Measurements from ENCODE around the gene ATPAF1.

The ATPAF1 gene

DNA sequence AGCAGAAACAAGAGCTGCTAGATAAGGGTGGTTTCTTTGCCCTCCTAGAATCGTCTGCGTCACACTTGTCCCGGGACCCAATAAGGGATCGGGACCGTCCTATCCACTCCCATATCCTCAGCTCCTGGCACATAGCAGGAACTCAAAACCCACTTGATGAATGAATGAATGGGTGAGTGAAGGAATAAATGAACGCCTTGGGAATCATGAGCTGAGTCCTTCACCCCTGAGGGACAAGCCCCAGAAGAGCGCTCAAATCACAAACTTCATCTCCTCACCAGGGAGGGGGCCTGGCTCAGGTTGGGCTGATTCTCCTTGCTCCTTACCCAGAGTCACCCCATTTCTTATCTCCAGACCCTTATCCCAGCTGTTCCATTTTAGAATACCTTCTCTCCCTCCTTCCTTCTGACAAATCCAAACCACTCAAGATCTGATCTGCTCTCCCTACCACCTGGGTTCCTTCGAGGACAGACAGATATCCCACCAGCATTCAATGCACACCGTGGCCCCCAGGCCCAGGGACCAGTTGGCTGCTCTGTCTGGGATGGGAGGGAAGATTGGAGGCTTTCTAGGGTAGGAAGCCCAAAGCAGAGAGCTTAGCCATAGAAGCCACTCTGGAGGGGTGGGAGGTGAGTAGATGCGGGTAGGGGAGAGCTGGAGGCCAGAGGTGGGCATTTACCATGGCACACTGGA is 50.9 kb downstream of the ATPAF1 start:
- Mint-ChIP-seq H3K4me1 (peaks cover 77% of the 10 kb centered on the region), H3K27ac (peak overlapping the region; percentile 86), H3K4me3 (peak overlapping the region; percentile 88), H3K36me3 (peaks cover 16% of the 10 kb centered on the region), H3K9me3 (no peaks in the 10 kb centered on the region), H3K27me3 (no peaks in the 10 kb centered on the region)
- ATAC-seq: no peak

DNA sequence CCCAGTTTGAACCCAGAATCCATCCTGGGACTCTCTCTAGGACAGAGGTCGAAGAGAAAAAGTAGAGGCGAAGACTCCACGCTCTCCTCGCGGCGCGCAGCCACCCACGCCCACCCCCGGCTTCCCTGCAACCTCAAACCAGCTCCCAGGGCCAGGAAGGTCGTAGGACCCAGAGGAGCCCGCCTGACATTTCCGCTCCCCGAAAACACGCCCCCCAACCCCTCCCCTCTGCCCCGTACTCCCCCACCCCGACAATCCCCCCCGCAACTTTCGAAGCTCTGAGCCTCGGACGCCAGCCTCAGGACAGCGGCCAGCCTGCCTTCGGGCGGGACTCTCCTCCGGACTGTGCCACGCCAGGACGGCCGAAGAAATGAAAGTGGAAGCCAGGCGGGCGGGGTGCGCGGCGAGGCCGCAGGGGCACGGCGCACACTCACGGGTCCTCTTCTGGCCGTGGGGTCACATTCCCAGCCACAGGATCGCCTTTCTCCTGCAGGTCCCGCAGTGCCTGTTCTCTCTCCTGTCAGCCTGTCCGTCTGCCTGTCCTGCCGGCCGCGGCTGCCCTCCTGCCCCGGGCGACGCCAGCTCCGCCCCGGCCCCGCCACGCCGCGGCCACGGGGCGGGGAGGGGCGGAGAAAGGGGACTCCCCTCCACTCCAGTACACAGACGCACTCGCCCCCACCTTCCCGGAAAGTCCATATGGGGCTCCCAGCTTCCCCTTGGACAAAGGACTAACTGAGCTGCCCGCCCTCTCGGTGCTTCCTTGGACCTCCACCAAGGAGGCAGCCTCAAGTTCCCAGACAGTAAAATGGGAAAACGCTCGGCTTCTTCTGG is 51.7 kb downstream of the ATPAF1 start, which contains the start of gene MOB3C:
Gene MOB3C (minus strand): TSS at position 535 of the 831 bp plus-strand sequence. CDS start 3,490 bp downstream, outside the sequence.
- Mint-ChIP-seq H3K36me3 (peaks cover 18% of the 10 kb centered on the region), H3K27me3 (no peaks in the 10 kb centered on the region), H3K4me1 (peaks cover 80% of the 10 kb centered on the region), H3K27ac (peak within 1 kb of the TSS; percentile 86), H3K4me3 (peak within 1 kb of the TSS; percentile 88), H3K9me3 (no peaks in the 10 kb centered on the region)
- peak; percentile 85 for ATAC-seq

DNA sequence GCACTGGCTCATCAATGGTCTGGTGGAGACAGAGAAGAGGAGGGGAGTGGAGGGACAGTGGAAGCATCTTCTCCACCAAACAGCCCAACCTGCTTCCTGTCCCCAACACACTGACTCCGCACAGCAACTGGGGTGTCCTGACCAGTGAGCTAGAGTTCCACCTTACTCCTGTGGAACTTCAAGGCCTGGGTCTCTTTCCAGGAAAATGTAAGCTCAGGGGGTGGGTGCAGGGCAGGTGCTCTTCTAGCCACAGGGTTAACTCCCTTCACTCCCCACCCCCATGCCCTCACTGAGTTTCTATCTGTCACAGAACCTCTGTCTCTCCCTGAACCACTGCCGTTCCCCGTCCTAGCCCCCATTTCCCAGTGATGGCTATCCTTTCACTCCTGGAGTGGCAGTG is 52.4 kb downstream of the ATPAF1 start:
- Mint-ChIP-seq H3K27me3 (no peaks in the 10 kb centered on the region), H3K27ac (peak overlapping the region; percentile 86), H3K9me3 (no peaks in the 10 kb centered on the region), H3K4me1 (peaks cover 80% of the 10 kb centered on the region), H3K4me3 (peak overlapping the region; percentile 88), H3K36me3 (peaks cover 26% of the 10 kb centered on the region)
- no peak for ATAC-seq

DNA sequence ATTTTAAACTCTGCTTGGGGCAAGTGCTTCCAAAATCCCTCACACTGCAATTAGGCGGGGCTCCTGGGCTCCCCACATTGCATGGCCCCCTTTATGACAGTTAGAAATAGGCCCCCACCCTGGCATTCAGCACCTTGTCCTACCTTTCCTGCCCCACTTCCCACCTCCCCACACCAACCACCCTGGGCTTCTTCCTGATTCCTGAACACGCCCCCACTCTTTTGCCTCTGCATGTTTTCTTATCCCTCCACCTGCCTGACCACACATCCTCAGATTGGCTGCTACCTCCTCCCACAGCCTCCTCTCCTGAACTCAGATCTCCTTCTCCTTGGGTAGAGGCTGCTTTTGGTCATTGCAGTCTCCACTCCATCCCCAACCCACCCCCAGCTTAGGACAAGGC is 53.1 kb downstream of the ATPAF1 start:
- Mint-ChIP-seq H3K4me3 (peak overlapping the region; percentile 88), H3K27me3 (no peaks in the 10 kb centered on the region), H3K36me3 (peaks cover 32% of the 10 kb centered on the region), H3K27ac (peak overlapping the region; percentile 86), H3K9me3 (no peaks in the 10 kb centered on the region), H3K4me1 (peaks cover 80% of the 10 kb centered on the region)
- no peak for ATAC-seq

DNA sequence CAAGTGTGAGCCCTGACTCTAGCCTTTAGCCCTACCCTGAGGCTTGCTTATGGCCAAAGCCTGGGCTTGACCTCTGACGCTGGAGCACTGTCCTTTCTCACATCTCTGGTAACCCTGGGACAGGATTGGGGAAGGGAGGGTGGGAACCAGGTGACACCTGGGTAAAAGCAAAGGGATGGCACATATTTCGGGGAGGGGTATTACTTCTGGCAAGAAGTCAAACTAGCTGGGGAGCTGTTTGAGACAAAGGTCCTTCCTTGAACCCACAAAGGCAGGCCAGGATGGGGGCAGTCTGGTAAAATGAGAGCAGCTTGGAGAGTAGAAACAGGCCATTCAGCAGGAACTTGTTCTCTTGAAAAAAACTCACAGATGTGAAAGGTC is 53.6 kb downstream of the ATPAF1 start:
- no peak overlapping the region for H3K27ac Mint-ChIP-seq
- peaks cover 80% of the 10 kb centered on the region for H3K4me1 Mint-ChIP-seq
- peak overlapping the region; percentile 88 for H3K4me3 Mint-ChIP-seq
- no peak for ATAC-seq
- no peaks in the 10 kb centered on the region for H3K9me3 Mint-ChIP-seq
- H3K27me3 Mint-ChIP-seq: no peaks in the 10 kb centered on the region
- H3K36me3 Mint-ChIP-seq: peaks cover 37% of the 10 kb centered on the region

DNA sequence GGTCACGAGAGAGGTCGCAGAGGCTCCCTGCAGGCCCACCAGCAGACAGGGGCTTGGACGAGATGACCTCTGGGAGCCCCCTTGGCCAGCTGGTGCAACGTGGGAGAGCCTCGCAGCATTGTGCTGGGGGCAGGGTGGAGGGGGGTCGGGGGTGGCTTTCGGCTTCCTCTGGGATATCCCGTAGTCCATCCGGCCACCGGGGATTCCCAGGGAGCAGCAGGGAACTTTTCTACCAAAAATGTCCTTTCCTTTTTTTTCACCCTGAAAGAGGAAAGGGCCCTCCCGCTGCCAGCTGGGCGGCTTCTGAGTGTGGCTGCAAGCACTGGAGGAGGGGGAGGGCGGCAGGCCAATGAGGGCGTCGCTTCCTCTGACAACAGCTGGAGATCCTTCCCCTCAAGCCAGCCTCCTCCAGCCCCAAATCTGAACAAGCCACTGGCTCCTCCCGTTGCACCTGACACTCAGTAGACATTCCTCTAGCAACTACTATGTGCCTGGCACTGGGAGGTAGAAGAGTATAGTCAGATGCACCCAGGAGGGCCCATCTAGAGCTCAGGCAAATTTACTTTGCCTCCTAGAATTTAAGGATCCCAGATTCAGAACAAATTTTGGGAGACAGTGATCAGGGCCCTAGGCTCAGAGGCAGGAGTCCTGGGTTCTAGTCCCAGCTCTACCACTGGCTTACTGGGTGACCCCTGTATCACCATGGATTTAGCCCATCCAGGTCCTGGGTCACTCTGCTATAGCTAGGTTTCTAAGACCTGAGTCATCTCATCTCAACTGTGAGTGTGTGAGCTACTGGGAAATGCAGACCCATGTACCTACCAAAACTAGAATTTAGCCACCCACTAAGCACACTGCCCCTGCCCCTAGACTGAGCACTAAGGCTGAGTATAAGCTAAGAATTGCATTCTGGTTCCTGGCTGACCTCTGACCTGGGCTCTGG is 54.2 kb downstream of the ATPAF1 start:
- H3K4me1 Mint-ChIP-seq: peaks cover 74% of the 10 kb centered on the region
- no peak for ATAC-seq
- H3K9me3 Mint-ChIP-seq: no peaks in the 10 kb centered on the region
- H3K27ac Mint-ChIP-seq: peak overlapping the region; percentile 23
- no peaks in the 10 kb centered on the region for H3K27me3 Mint-ChIP-seq
- H3K4me3 Mint-ChIP-seq: peak overlapping the region; percentile 52
- peaks cover 44% of the 10 kb centered on the region for H3K36me3 Mint-ChIP-seq

DNA sequence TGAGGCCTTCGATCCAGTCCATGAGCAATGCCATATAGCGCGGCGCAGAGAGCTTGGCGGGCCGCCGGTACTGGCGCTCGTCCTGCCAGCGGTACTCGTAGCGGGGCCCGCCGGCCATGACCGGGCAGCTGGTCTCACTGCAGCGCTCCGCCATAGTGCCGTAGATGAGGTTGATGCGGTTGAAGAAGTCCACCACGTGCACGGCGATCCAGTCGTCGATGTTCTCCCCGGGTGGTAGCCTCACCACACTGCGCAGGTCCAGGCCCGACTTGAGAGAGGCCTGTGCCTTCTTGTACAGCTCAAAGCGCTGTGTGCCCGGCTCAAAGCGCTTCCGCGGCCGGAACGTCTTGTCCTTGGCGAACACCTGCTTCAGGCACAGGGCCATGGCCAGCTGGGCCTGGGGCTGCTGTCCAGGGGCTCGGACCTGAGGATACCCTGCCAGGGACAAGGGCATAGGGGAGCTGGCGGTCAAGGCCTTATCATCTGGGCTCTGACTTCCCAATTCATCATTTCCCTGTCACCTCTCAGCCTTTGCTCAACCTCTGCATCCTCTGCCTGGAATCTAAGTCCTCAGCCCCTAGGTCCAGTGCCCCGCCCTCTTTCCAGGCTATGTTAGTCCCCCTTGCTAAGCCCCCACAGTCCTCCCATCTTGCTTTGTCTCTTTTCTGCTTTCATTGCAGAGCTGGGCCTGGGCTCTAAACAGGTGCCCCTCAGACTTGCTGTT is 55.1 kb downstream of the ATPAF1 start:
- H3K27me3 Mint-ChIP-seq: no peaks in the 10 kb centered on the region
- H3K4me1 Mint-ChIP-seq: peaks cover 66% of the 10 kb centered on the region
- no peak for ATAC-seq
- no peaks in the 10 kb centered on the region for H3K9me3 Mint-ChIP-seq
- peaks cover 52% of the 10 kb centered on the region for H3K36me3 Mint-ChIP-seq
- H3K4me3 Mint-ChIP-seq: peak overlapping the region; percentile 28
- H3K27ac Mint-ChIP-seq: no peak overlapping the region

DNA sequence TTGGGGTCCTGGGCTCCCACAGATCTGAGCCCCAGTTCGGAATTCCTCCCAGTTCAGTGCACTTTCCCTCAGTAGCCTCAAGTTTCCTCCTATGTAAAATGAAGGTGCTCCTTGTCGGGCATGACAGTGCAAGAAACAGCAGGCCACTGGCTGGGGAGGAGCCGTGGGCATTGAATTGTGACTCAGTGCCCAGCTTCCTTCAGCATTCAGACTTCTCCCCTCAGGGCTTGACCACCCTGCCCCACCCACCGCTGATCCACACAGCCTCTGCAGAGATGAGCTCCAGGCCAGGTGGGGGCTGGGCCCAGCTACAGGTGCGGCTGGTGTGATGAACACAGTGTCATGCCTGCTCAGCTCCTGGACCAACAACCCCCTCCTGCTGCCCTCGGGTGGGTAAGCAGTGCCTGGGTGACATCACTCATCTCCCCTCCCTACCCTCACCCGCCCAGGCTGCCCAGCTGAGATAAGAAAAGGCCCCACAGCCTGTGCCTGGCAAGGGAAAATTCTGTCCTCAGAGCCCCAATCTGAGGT is 56.4 kb downstream of the ATPAF1 start:
- peaks cover 52% of the 10 kb centered on the region for H3K4me1 Mint-ChIP-seq
- peak overlapping the region; percentile 33 for H3K27ac Mint-ChIP-seq
- H3K9me3 Mint-ChIP-seq: no peaks in the 10 kb centered on the region
- peak overlapping the region; percentile 34 for H3K4me3 Mint-ChIP-seq
- H3K27me3 Mint-ChIP-seq: no peaks in the 10 kb centered on the region
- peaks cover 60% of the 10 kb centered on the region for H3K36me3 Mint-ChIP-seq
- no peak for ATAC-seq

DNA sequence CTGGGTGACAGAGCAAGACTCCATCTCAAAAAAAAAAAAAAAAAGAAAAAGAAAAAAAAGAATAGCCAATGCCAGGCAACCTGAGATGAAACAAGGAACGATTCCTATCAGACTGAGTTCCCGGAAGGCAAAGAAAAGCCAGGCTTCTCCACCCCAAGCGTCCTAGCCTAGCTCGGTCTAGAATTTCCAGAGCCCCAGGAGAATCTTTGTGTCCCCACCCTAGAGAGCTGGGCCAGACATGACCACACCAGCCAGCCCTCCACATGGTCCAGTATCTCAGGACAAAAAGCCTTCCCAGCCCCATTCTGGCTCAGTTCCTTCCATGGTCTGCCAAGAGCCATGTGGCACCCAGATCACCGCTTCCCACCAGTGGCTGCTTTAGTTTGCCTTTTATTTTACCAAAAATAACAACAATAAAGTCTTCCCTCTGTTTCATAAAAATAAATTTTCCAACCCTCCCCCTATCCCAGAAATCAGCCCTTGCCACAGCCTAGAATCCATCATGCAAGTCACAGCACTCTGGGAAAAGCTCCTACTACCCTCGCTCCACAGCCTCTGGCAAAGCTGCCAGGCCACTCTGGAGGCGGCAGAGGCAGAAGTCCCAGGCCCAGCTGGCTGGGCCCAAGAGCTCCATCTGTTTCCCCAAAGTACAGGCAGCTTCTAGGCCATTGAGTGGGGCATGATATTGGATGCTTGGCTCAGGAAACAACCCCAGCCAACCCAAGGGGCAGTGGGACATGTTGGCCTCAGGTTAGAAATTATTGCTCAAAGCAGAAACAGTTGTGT is 60.6 kb downstream of the ATPAF1 start:
- H3K27ac Mint-ChIP-seq: no peak overlapping the region
- no peak for ATAC-seq
- no peak overlapping the region for H3K4me3 Mint-ChIP-seq
- peaks cover 48% of the 10 kb centered on the region for H3K4me1 Mint-ChIP-seq
- H3K27me3 Mint-ChIP-seq: no peaks in the 10 kb centered on the region
- H3K9me3 Mint-ChIP-seq: no peaks in the 10 kb centered on the region
- peaks cover 45% of the 10 kb centered on the region for H3K36me3 Mint-ChIP-seq

DNA sequence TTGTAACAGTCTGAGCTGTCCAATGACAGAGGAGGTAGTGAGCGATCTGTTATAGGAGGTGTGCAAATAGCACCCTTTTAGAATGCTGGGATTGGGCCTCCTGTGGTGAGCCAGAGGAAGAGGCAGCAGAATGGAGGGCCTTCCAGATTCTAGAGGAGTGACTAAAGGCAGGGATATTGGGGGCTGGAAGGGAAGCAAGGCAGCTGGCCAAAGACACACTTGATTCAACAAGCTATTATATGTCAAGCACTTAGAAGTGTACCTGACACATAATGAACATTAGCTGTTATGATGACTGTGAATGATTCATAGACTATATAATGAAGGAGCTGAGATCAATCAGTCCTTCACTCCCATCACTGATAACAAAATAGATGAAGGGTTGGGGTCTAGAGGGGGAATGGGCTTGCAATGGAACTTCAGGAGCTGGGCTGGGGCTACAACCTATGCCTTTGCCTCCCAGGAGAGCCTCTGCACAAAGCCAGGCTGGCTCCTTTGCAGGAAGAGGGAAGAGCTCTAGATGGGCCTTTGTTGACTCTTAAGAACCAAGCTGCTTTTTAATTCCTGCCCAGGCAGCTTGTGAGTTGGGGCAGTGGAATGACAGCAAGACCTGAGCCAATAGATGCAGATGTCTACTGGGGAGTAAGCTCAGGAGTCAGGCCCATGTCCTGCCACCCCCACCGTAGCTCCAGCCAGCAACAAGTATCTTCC is 61.8 kb downstream of the ATPAF1 start:
- Mint-ChIP-seq H3K4me1 (peaks cover 52% of the 10 kb centered on the region), H3K27me3 (no peaks in the 10 kb centered on the region), H3K27ac (peak overlapping the region; percentile 2), H3K4me3 (no peak overlapping the region), H3K36me3 (peaks cover 48% of the 10 kb centered on the region), H3K9me3 (no peaks in the 10 kb centered on the region)
- ATAC-seq: no peak

DNA sequence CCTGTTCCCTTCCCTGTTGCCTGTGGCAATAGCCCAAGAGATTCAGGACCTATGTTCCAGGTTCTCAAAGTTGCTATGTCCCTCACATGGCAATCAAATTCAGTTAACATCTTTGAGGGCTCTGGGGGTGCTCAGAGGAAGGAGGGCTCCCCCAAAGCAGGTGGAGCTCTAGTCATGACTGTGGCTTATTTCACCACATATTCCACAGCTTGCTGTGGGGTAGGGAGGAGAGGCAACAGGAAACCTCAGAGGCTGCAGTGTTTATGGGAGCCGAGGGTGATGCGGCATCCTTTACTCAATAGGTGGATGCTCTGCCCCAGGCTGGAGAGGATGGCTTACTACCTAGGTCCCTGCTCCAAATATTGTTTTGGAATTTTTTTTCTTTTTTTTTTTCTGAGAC is 62.9 kb downstream of the ATPAF1 start:
- H3K9me3 Mint-ChIP-seq: no peaks in the 10 kb centered on the region
- no peaks in the 10 kb centered on the region for H3K27me3 Mint-ChIP-seq
- no peak for ATAC-seq
- peaks cover 47% of the 10 kb centered on the region for H3K4me1 Mint-ChIP-seq
- peak overlapping the region; percentile 63 for H3K4me3 Mint-ChIP-seq
- no peak overlapping the region for H3K27ac Mint-ChIP-seq
- H3K36me3 Mint-ChIP-seq: peaks cover 41% of the 10 kb centered on the region

DNA sequence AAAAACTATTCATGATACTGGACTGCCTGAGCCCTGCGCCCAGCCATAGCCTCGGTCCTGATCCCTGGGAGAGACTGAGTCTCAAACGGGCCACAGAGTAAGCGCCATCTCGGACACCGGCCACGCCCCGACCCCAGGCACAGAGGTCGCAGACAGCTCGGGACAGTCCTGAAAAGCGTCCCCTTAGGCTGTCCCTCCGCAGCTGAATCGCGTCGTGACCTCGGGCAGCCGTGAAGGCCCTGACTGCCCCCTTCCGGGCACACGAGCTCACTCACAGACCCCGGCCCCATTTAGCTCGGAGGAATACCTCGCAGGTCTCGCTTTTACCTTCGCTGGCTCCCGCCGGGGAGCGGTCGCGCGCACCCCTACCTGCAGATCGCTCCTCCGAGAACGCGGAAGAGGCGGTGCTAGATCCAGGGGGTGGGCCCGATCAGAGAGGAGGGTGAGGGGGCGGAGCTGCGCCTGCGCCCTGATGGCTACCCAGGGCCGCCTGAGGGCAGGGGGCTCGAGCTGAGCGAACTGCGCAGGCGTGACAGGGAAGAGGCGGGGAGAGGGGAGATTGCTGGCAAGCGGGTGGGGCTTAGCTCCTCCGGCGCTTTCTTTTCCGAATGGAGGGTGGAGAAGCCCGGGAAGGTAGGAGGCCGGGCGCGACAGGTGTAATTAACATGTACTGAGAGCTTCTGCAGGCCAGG is 64.2 kb downstream of the ATPAF1 start, which contains the start of gene MKNK1:
Gene MKNK1 (minus strand): TSS at position 411 of the 692 bp plus-strand sequence. CDS start 20,941 bp downstream, outside the sequence.
- Mint-ChIP-seq H3K27ac (peak within 1 kb of the TSS; percentile 72), H3K27me3 (no peaks in the 10 kb centered on the region), H3K9me3 (no peaks in the 10 kb centered on the region), H3K4me1 (peaks cover 46% of the 10 kb centered on the region), H3K36me3 (peaks cover 31% of the 10 kb centered on the region), H3K4me3 (peak within 1 kb of the TSS; percentile 83)
- peak; percentile 99 for ATAC-seq

DNA sequence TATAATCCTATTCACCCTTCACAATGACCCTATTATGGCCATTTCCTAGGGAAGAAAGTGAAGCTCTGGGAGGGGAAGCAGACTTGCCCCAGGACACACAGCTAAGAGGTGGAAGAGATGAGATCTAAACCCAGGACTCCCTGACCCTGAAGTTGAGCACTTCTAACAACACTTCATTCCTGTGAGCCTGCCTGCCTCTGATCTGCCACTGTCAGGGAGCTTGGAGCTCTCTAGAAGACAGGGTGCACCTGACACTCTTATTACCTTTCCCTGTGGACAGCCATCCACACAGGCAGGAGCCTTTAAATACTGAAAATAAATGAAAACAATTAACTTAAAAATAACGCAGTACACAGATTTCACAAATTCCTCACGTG is 64.7 kb downstream of the ATPAF1 start:
- Mint-ChIP-seq H3K9me3 (no peaks in the 10 kb centered on the region), H3K27ac (peak overlapping the region; percentile 72), H3K4me1 (peaks cover 46% of the 10 kb centered on the region), H3K36me3 (peaks cover 26% of the 10 kb centered on the region), H3K4me3 (peak overlapping the region; percentile 83), H3K27me3 (no peaks in the 10 kb centered on the region)
- ATAC-seq: peak; percentile 1

Measured in stimulated activated memory B cell treated with anti-CD40 and anti-IgM and Interleukin-4, amounts not matched to agents 10 μg/mL and 1 μg/mL and 100 μg/mL, for 72 hours (primary cell).